Kidney epithelial cell (primary cell): ENCODE data around the gene ZDHHC9. TPM values are rescaled to one million over a fixed set of nuclear protein-coding genes. Genes with fewer than 3 reads are reported as not detected.

Source experiments
- DNase-seq: peaks from one replicate; pipeline ENCODE4 v3.0.0-alpha.2; 2010; ENCODE audit warnings: low read depth
- H3K27me3 ChIP-seq: 2 replicates; pipeline ENCODE4 v1.6.0; 2011; ENCODE audit warnings: low read length; ENCODE audit not compliant: control insufficient read depth, insufficient read depth
- H3K36me3 ChIP-seq: 2 replicates; pipeline ENCODE4 v1.5.1; 2011; ENCODE audit warnings: low read length; ENCODE audit not compliant: control insufficient read depth, insufficient read depth
- H3K4me3 ChIP-seq: 2 replicates; pipeline ENCODE4 v1.5.1; 2011; ENCODE audit warnings: low read depth, mild to moderate bottlenecking, control low read depth, low read length
- total RNA-seq: library from RNA; depleted of rRNA; stranded (reverse); fragments of >200 nt; gene quantifications from 2 replicates; pipeline ENCODE4 v1.2.3, GENCODE V29; 2015
- TF ChIP-seq, protein P1 (sequence below): IDR thresholded peaks from 2 replicates; pipeline ENCODE4 v1.5.1; 2011; ENCODE audit warnings: mild to moderate bottlenecking, moderate library complexity, low read length, control low read depth, inconsistent platforms; ENCODE audit not compliant: insufficient read depth, poor library complexity, severe bottlenecking

Gene ZDHHC9
- total RNA-seq, 1 donor from 2014 or later = 31.7 TPM

DNA sequence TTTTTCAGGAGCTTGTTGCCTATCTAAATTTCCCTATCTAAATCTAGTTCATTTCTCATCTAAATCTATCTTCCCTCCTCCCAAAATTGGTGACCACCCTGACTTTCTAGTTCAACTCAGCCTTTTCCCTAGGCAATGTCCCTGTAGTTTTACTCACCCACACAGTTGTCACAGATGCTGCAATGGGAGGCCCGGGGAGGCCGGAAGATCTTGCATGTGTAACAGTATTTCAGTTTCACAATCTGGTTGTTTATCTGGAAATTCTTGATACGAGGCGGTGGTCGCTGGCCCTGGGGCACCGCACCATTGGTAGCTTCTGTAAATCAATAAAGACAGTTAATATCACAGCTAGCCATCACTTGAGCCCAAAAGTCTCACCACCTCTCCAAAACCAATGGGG lies 20.2 kb downstream of the ZDHHC9 start:
- H3K27me3 ChIP-seq = no peaks in the 10 kb centered on the region
- DNase-seq = no peak
- TF ChIP-seq, protein P1, sequence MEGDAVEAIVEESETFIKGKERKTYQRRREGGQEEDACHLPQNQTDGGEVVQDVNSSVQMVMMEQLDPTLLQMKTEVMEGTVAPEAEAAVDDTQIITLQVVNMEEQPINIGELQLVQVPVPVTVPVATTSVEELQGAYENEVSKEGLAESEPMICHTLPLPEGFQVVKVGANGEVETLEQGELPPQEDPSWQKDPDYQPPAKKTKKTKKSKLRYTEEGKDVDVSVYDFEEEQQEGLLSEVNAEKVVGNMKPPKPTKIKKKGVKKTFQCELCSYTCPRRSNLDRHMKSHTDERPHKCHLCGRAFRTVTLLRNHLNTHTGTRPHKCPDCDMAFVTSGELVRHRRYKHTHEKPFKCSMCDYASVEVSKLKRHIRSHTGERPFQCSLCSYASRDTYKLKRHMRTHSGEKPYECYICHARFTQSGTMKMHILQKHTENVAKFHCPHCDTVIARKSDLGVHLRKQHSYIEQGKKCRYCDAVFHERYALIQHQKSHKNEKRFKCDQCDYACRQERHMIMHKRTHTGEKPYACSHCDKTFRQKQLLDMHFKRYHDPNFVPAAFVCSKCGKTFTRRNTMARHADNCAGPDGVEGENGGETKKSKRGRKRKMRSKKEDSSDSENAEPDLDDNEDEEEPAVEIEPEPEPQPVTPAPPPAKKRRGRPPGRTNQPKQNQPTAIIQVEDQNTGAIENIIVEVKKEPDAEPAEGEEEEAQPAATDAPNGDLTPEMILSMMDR = no peak
- no peak overlapping the region for H3K4me3 ChIP-seq
- H3K36me3 ChIP-seq = no peaks in the 10 kb centered on the region

DNA sequence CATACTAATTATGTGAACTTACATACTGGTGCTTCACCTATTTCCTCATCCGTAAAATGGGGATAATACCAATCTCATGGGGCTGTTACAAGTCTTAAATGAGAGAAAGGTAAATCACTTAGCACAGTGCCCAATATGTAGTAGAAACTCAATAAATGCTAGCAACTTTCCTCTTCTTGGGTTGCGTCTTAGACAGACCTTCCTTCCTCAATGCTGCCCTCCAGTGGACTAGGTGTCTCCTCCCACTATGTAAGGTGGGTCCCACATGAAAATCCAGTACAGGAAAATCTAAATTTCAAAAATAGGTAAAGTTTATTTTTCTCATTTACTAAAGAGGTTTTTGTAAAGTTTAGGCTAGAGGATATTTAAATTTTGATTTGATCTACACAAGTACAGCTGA lies 20.6 kb downstream of the ZDHHC9 start:
- Histone ChIP-seq H3K36me3 (no peaks in the 10 kb centered on the region), H3K4me3 (no peak overlapping the region), H3K27me3 (no peaks in the 10 kb centered on the region)
- TF ChIP-seq, protein P1 = peak; percentile 50
- no peak for DNase-seq

DNA sequence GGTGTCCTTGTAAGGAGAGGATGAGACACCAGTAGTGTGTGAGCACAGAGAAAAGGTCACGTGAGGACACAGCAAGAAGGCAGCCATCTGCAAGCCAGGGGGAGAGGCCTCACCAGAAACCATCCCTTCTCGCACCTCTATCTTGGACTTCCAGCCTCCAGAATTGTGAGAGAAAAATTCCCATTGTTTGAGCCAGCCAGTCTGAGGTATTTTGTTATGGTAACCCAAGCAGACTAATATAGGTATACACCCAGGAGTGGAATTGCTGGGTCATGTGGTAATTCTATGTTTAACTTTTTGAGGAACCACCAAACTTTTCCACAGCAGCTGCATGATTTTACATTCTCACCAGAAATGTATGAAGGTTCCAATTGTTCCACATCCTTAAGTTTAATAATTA lies 25.6 kb downstream of the ZDHHC9 start:
- H3K36me3 ChIP-seq = no peaks in the 10 kb centered on the region
- no peak for DNase-seq
- H3K27me3 ChIP-seq = no peaks in the 10 kb centered on the region
- H3K4me3 ChIP-seq = no peak overlapping the region
- TF ChIP-seq, protein P1 = no peak

DNA sequence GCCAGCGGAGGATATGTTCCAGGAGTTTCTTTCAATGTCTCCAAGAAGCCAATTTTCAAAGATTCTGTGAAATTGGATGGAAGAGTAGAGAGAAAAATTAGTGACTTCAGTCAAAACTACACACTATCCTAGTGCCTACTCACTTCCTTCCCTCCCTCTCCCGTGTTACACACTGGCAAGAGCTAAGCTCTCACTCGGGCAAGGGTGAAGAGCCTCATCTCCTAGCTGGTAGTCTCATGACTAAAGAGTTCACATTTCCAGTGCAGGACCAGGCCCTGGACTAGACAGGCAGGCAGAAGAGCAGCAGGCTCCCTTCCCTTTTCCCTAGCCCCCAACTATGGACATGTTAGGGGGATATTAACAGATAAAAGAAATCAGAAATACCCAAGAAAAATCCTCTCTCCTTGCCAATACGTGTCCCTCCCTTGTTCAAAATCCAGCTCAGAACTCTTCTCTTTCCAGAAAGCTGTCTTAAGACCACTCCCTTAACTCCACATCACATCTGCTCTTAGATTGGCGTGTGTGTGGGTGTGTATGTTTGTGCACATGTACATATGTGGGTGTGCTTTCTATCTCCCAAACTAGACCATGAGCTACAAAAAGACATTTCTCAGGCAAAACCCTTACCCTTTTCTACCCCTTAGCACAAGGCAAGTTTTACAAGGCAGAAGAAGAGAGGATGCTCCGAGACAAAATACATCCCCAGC lies 29.9 kb downstream of the ZDHHC9 start:
- H3K27me3 ChIP-seq = no peaks in the 10 kb centered on the region
- no peak for DNase-seq
- no peaks in the 10 kb centered on the region for H3K36me3 ChIP-seq
- TF ChIP-seq, protein P1 = no peak
- H3K4me3 ChIP-seq = no peak overlapping the region

DNA sequence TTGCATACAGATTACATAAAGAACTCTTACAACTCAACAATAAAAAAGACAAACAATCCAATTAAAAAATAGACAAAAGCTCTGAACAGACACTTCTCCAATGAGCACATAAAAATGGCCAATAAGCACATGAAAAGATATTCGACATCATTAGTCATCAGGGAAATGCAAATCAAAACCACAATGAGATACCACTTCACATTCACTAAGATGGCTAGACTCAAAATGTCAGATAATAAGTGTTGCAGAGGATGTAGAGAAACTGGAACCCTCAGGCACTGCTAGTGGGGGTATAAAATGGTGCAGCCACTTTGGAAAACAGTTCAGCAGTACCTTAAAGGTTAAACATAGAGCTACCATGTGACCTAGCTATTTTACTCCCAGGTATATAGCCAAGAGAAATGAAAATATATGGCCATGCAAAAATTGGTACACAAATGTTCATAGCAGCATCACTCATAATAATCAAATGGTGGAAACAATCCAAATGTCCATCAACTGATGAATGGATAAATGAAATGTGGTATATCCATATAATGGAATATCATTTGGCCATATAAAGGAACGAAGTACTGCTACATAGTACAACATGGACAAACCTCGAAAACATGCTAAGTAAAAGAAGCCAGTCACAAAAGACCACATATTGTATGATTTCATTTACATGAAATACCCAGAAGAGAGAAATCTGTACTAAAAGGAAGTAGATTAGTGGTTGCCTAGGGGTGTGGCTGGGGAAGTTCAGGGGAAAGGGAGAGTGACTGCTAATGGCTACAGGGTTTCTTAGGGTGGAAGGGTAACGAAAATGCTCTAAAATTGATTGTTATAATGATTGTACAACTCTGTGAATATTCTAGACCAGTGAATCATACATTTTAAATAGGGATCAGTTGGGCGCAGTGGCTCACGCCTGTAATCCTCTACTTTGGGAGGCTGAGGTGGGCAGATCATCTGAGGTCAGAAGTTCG lies 34.6 kb downstream of the ZDHHC9 start:
- TF ChIP-seq, protein P1 = no peak
- Histone ChIP-seq H3K36me3 (no peaks in the 10 kb centered on the region), H3K4me3 (no peak overlapping the region), H3K27me3 (no peaks in the 10 kb centered on the region)
- no peak for DNase-seq
